H1 (cell line): ENCODE data around the gene CYP2B6. TPM values are rescaled to one million over a fixed set of nuclear protein-coding genes. Genes with fewer than 3 reads are reported as not detected.

Source experiments
- CTCF ChIA-PET: fragments of 300-600 bp; sonication (Branson Sonifier 250); formaldehyde crosslinking; loops from one replicate; lab custom pipeline; 2021; ENCODE audit not compliant: partially characterized antibody; lab: Charles Lee
- POLR2A ChIA-PET: fragments of 300-600 bp; sonication (Branson Sonifier 250); formaldehyde crosslinking; loops from one replicate; lab custom pipeline; 2021; ENCODE audit warnings: inconsistent platforms; ENCODE audit not compliant: partially characterized antibody; lab: Charles Lee
- DNase-seq, 2 experiments: peaks; one replicate each; pipeline versions ENCODE4 v3.0.0 to v3.0.0-alpha.2; 2010 to 2022; ENCODE audit warnings: low spot score in 2 of 2, low read depth in 1 of 2, mixed read lengths in 1 of 2
- FAIRE-seq: peaks from 2 replicates; lab custom pipeline; 2011; peaks lifted over from hg19 to GRCh38; lab: Jason Lieb, UNC
- H2AFZ ChIP-seq: 2 replicates; pipeline ENCODE4 v1.8.1; 2012; ENCODE audit warnings: low read length, inconsistent platforms
- H2AK5ac ChIP-seq: 2 replicates; pipeline ENCODE4 v1.6.1; 2013; ENCODE audit warnings: low read depth, low read length
- H2BK120ac ChIP-seq: replicated peaks from 2 replicates; pipeline ENCODE3; 2013; ENCODE audit warnings: low read depth, low read length, inconsistent platforms
- H2BK12ac ChIP-seq: 2 replicates; pipeline ENCODE4 v1.6.1; 2013; ENCODE audit warnings: low read depth, low read length
- H2BK15ac ChIP-seq: 2 replicates; pipeline ENCODE4 v1.6.1; 2013; ENCODE audit warnings: low read length
- H2BK20ac ChIP-seq: 2 replicates; pipeline ENCODE4 v1.6.1; 2013; ENCODE audit warnings: low read length
- H2BK5ac ChIP-seq: 2 replicates; pipeline ENCODE4 v1.6.1; 2013; ENCODE audit warnings: low read depth, low read length
- H3K14ac ChIP-seq: 2 replicates; pipeline ENCODE4 v1.6.1; 2013; ENCODE audit warnings: inconsistent platforms; ENCODE audit not compliant: insufficient read length
- H3K18ac ChIP-seq: 2 replicates; pipeline ENCODE4 v1.6.1; 2013; ENCODE audit warnings: low read length; ENCODE audit errors: extremely low read depth
- H3K23ac ChIP-seq: 2 replicates; pipeline ENCODE4 v1.6.1; 2013; ENCODE audit warnings: inconsistent platforms; ENCODE audit not compliant: insufficient read length
- H3K23me2 ChIP-seq: 2 replicates; pipeline ENCODE4 v1.6.1; 2013; ENCODE audit warnings: low read depth, low read length
- H3K27ac ChIP-seq: 2 replicates; pipeline ENCODE4 v1.6.1; 2011; ENCODE audit warnings: low read depth, low read length, inconsistent platforms
- H3K27me3 ChIP-seq, 4 experiments: replicated peaks in 1 of 4; 1 replicate in 1 of 4; 2 replicates in 3 of 4; pipeline versions ENCODE4 v1.6.1 to v1.8.1; 2011 to 2013; ENCODE audit warnings: low read length in 3 of 4, mild to moderate bottlenecking in 3 of 4, inconsistent platforms in 2 of 4, mixed read lengths in 2 of 4, moderate library complexity in 1 of 4; ENCODE audit not compliant: control insufficient read depth in 3 of 4, insufficient read depth in 3 of 4; ENCODE audit errors: extremely low read depth in 1 of 4
- H3K36me3 ChIP-seq, 4 experiments: 2 replicates each; pipeline versions ENCODE4 v1.6.1 to v1.8.1; 2011 to 2013; ENCODE audit warnings: mild to moderate bottlenecking in 4 of 4, low read length in 3 of 4, moderate library complexity in 2 of 4, control low read depth in 1 of 4, inconsistent platforms in 1 of 4; ENCODE audit not compliant: insufficient read depth in 4 of 4, control insufficient read depth in 2 of 4
- H3K4ac ChIP-seq: replicated peaks from 2 replicates; pipeline ENCODE3; 2013; ENCODE audit warnings: low read length, low read depth, mixed read lengths, inconsistent platforms; ENCODE audit not compliant: insufficient read length
- H3K4me1 ChIP-seq, 4 experiments: replicated peaks in 1 of 4; 1 replicate in 1 of 4; 2 replicates in 3 of 4; pipeline versions ENCODE4 v1.6.1 to v1.8.1; 2011 to 2013; ENCODE audit warnings: low read length in 3 of 4, inconsistent platforms in 2 of 4, mixed read lengths in 1 of 4; ENCODE audit not compliant: insufficient read depth in 4 of 4, control insufficient read depth in 3 of 4
- H3K4me2 ChIP-seq, 2 experiments: 2 replicates each; pipeline versions ENCODE4 v1.6.1 to v1.8.1; 2011 to 2013; ENCODE audit warnings: low read depth in 2 of 2, low read length in 2 of 2, control low read depth in 1 of 2, inconsistent platforms in 1 of 2, mild to moderate bottlenecking in 1 of 2; ENCODE audit not compliant: insufficient read depth in 1 of 2
- H3K4me3 ChIP-seq, 4 experiments: fragments of 200-600, 300-600 bp in 1 of 4; sonication (generic), shearing (Covaris generic), sonication (Bioruptor Twin) in 1 of 4; 2 replicates each; pipeline versions ENCODE4 v1.5.1 to v1.8.1; 2011 to 2016; ENCODE audit warnings: low read length in 4 of 4, low read depth in 3 of 4, control low read depth in 2 of 4, inconsistent platforms in 2 of 4, mild to moderate bottlenecking in 2 of 4, mixed read lengths in 1 of 4, moderate library complexity in 1 of 4; ENCODE audit not compliant: insufficient read depth in 2 of 4; ENCODE audit errors: extremely low read depth in 1 of 4
- H3K56ac ChIP-seq: replicated peaks from 2 replicates; pipeline ENCODE3; 2013; ENCODE audit warnings: low read depth, mild to moderate bottlenecking, mixed read lengths, low read length, inconsistent platforms; ENCODE audit not compliant: insufficient read length
- H3K79me1 ChIP-seq: 2 replicates; pipeline ENCODE4 v1.6.1; 2013; ENCODE audit warnings: low read depth, low read length, control low read depth
- H3K79me2 ChIP-seq, 2 experiments: 2 replicates each; pipeline versions ENCODE4 v1.6.1 to v1.8.1; 2012 to 2013; ENCODE audit warnings: low read length in 2 of 2, mild to moderate bottlenecking in 2 of 2, inconsistent platforms in 1 of 2; ENCODE audit not compliant: insufficient read depth in 2 of 2, control insufficient read depth in 1 of 2
- H3K9ac ChIP-seq, 4 experiments: replicated peaks in 1 of 4; 1 replicate in 1 of 4; 2 replicates in 3 of 4; pipeline versions ENCODE4 v1.6.1 to v1.8.1; 2011 to 2013; ENCODE audit warnings: low read depth in 3 of 4, low read length in 3 of 4, control low read depth in 2 of 4, mild to moderate bottlenecking in 2 of 4, moderate library complexity in 2 of 4, inconsistent platforms in 1 of 4; ENCODE audit errors: extremely low read depth in 1 of 4
- H3K9me3 ChIP-seq, 2 experiments: 2 replicates each; pipeline versions ENCODE4 v1.6.1 to v1.8.1; 2012 to 2013; ENCODE audit warnings: mild to moderate bottlenecking in 2 of 2, moderate library complexity in 2 of 2, control low read depth in 1 of 2, inconsistent platforms in 1 of 2, low read depth in 1 of 2, low read length in 1 of 2, mixed read lengths in 1 of 2; ENCODE audit not compliant: insufficient read depth in 2 of 2
- H4K20me1 ChIP-seq, 2 experiments: replicated peaks in 1 of 2; 2 replicates each; pipeline versions ENCODE3 to v1.8.1; 2011 to 2013; ENCODE audit warnings: inconsistent platforms in 2 of 2, low read length in 2 of 2, mild to moderate bottlenecking in 1 of 2; ENCODE audit not compliant: insufficient read depth in 2 of 2, control insufficient read depth in 1 of 2
- H4K5ac ChIP-seq: 2 replicates; pipeline ENCODE4 v1.6.1; 2013; ENCODE audit warnings: low read length, low read depth, mixed read lengths, inconsistent platforms; ENCODE audit not compliant: insufficient read length
- H4K8ac ChIP-seq: 2 replicates; pipeline ENCODE4 v1.8.0; 2013; ENCODE audit warnings: mild to moderate bottlenecking, moderate library complexity, low read length, inconsistent platforms; ENCODE audit not compliant: insufficient read depth; ENCODE audit errors: extremely low read depth
- H4K91ac ChIP-seq: replicated peaks from 2 replicates; pipeline ENCODE3; 2013; ENCODE audit warnings: low read length, mixed read lengths, inconsistent platforms; ENCODE audit not compliant: insufficient read length
- CBX5 ChIP-seq: fragments of 300-800, 300-1000 bp; sonication (generic); IDR thresholded peaks from 2 replicates; pipeline ENCODE4 v1.7.1; 2016; ENCODE audit warnings: antibody characterized with exemption, low read length, low read depth
- CEBPB ChIP-seq: IDR thresholded peaks from 2 replicates; pipeline ENCODE4 v1.6.1; 2012; ENCODE audit warnings: low read depth, low read length
- EGR1 ChIP-seq: IDR thresholded peaks from 2 replicates; pipeline ENCODE4 v1.6.1; 2011; ENCODE audit warnings: low read depth, low read length, borderline replicate concordance
- EZH2 ChIP-seq: fragments of 200-600 bp; sonication (generic); IDR thresholded peaks from 2 replicates; pipeline ENCODE4 v1.7.1; 2012; ENCODE audit warnings: low read depth, mild to moderate bottlenecking, moderate library complexity, low read length, inconsistent platforms; ENCODE audit not compliant: severe bottlenecking
- GABPA ChIP-seq: IDR thresholded peaks from 2 replicates; pipeline ENCODE4 v1.6.1; 2011; ENCODE audit warnings: mild to moderate bottlenecking, low read length, moderate library complexity, borderline replicate concordance; ENCODE audit not compliant: insufficient read depth
- KDM5A ChIP-seq: fragments of 200-600 bp; IDR thresholded peaks from 2 replicates; pipeline ENCODE4 v1.7.1; 2012; ENCODE audit warnings: mild to moderate bottlenecking, low read length, inconsistent platforms, mixed read lengths
- MAFK ChIP-seq: IDR thresholded peaks from 2 replicates; pipeline ENCODE4 v1.6.1; 2012; ENCODE audit warnings: low read depth, mild to moderate bottlenecking, improper control_type of control experiment, low read length
- NRF1 ChIP-seq: IDR thresholded peaks from 2 replicates; pipeline ENCODE4 v1.6.1; 2011; ENCODE audit warnings: mild to moderate bottlenecking, low read depth, low read length, improper control_type of control experiment
- RNF2 ChIP-seq: fragments of 200-900, 300-1000 bp; sonication (generic); IDR thresholded peaks from 2 replicates; pipeline ENCODE4 v1.7.1; 2016; ENCODE audit warnings: borderline replicate concordance, low read depth, mild to moderate bottlenecking, antibody characterized with exemption, low read length; ENCODE audit not compliant: poor library complexity, severe bottlenecking; ENCODE audit errors: missing control alignments
- RXRA ChIP-seq: IDR thresholded peaks from 2 replicates; pipeline ENCODE4 v1.6.1; 2011; ENCODE audit warnings: low read depth, mild to moderate bottlenecking, low read length, moderate library complexity; ENCODE audit not compliant: insufficient read depth
- SAP30 ChIP-seq: fragments of 300-600 bp; sonication (generic); IDR thresholded peaks from 2 replicates; pipeline ENCODE4 v1.7.1; 2012; ENCODE audit warnings: low read length, moderate library complexity, mild to moderate bottlenecking, inconsistent platforms; ENCODE audit not compliant: insufficient read depth, insufficient replicate concordance
- WGBS, 2 experiments: shearing (Covaris generic) in 1 of 2; methylation state at CpG; one replicate each; pipeline versions ENCODE4 v1.1.6 to v1.1.7; 2013 to 2015; ENCODE audit warnings: low lambda C conversion rate in 2 of 2, mixed read lengths in 2 of 2, inconsistent platforms in 1 of 2, low coverage in 1 of 2, missing lambda C conversion rate in 1 of 2; ENCODE audit not compliant: insufficient replicate concordance in 2 of 2, insufficient coverage in 1 of 2, insufficient read length in 1 of 2; ENCODE audit errors: extremely low coverage in 1 of 2, missing lambda C conversion rate in 1 of 2; 5-methylcytosine and 5-hydroxymethylcytosine counted together
- polyA plus RNA-seq, 7 experiments: library from polyadenylated mRNA; depleted of rRNA in 3 of 7; stranded (reverse) in 5 of 7; unstranded in 2 of 7; fragments of >200 nt in 5 of 7; fragments of 200-250 nt in 2 of 7; gene quantifications; 1 replicate in 5 of 7; 2 replicates in 1 of 7; 4 replicates in 1 of 7; pipeline versions ENCODE4 v1.2.1 to v1.2.3, GENCODE V29; 2011 to 2013; ENCODE audit warnings: missing spikeins in 2 of 7, mixed read lengths in 2 of 7
- total RNA-seq: library from RNA; stranded (reverse); fragmentation: NEBNext Ultra II Directional; extraction: Animal tissue kit (Norgen Biotek cat#: 25700); gene quantifications from 2 replicates; pipeline ENCODE4 v1.2.1, GENCODE V29; 2021

CYP2B6 gene
- total and polyA plus RNA-seq, 2 of the 8 experiments (the other 6 are each of a cell fraction or from before 2014, with no cell fraction given) = 2.8 to 5.4 TPM

DNA sequence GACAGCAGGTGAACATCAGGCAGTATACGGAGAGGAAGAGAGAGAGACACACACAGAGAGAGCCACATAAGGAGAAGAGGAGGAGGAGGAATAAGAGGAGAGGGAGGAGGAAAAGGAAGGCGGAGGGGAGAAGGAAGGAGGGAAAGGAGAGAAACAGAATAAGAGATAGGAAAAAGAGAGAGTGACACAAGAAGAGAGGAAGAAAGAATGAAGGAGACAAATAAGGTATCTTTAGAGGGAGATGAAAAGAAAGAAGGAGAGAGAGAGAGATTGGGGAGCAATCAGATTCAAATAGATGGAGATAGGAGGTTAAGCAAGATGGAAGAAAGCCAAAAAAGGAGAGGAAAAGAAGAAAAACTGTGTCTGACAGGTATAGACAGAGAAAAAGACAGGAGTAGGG lies 44.0 kb upstream of the CYP2B6 start:
- no peak overlapping the region for H3K23ac ChIP-seq
- TF ChIP-seq NRF1 = no peak
- TF ChIP-seq KDM5A = no peak
- no peak for TF ChIP-seq GABPA
- no peak for TF ChIP-seq CEBPB
- no peak for TF ChIP-seq MAFK
- no peak for TF ChIP-seq EGR1
- TF ChIP-seq RNF2 = no peak
- TF ChIP-seq RXRA = no peak
- no peak for TF ChIP-seq SAP30
- TF ChIP-seq CBX5 = no peak
- TF ChIP-seq EZH2 = no peak
- no peak overlapping the region for H3K27ac ChIP-seq
- 0 out of 4 replicates have a peak, but pooled peaks cover 2 to 3% of the 10 kb centered on the region in 2 experiments for H3K9me3 ChIP-seq
- H3K4me3 ChIP-seq = no peak overlapping the region
- H3K18ac ChIP-seq = no peak overlapping the region
- H2BK15ac ChIP-seq = no peak overlapping the region
- CTCF ChIA-PET = interaction anchor here (0.8 to 0.9 kb wide), 2 partner anchors 14 to 554 kb away, joined by 3 read pairs; no protein-coding TSS in a partner anchor
- no peaks in the 10 kb centered on the region for H3K79me1 ChIP-seq
- no peaks in the 10 kb centered on the region for H3K36me3 ChIP-seq
- H3K4me1 ChIP-seq = no peaks in the 10 kb centered on the region
- no peak overlapping the region for H2AK5ac ChIP-seq
- H3K14ac ChIP-seq = no peak overlapping the region
- H2BK12ac ChIP-seq = no peak overlapping the region
- H3K27me3 ChIP-seq = no peaks in the 10 kb centered on the region
- no peaks in the 10 kb centered on the region for H4K20me1 ChIP-seq
- FAIRE-seq (no peak), DNase-seq (no peak)
- H4K8ac ChIP-seq = no peak overlapping the region
- H3K23me2 ChIP-seq = no peaks in the 10 kb centered on the region
- H3K4me2 ChIP-seq = no peak overlapping the region
- no peak overlapping the region for H2AFZ ChIP-seq
- no peak overlapping the region for H2BK20ac ChIP-seq
- no peak overlapping the region for H4K5ac ChIP-seq
- no peaks in the 10 kb centered on the region for H3K79me2 ChIP-seq
- H4K91ac ChIP-seq = no peak overlapping the region
- H3K4ac ChIP-seq = no peak overlapping the region
- H2BK5ac ChIP-seq = no peak overlapping the region
- 97% methylated on average over 2 of the region's 2 CpGs; no CpG with 5 or more reads in 1 of the 2 experiments for WGBS, 2 experiments
- no peak overlapping the region for H3K56ac ChIP-seq
- no peak overlapping the region for H3K9ac ChIP-seq
- POLR2A ChIA-PET = no interaction called here
- H2BK120ac ChIP-seq = no peak overlapping the region
